Transverse colon (tissue), 4 donors: ENCODE data around the gene RAD54L2. TPM values are rescaled to one million over a fixed set of nuclear protein-coding genes. Genes with fewer than 3 reads are reported as not detected.
"Not testable (repeated sequence)": the region's sequence is repeated elsewhere in the genome, so short reads cannot be mapped to it uniquely, and the experiment has no call there.

Experiments used
- DNase-seq: peaks from one replicate; pipeline ENCODE4 v3.0.0-alpha.2; 2019
- H3K27ac ChIP-seq, 4 donors: fragments of 200-600 bp; sonication (generic); 2 replicates each; pipeline ENCODE4 v1.5.1; 2016 to 2018; ENCODE audit warnings: inconsistent platforms in 4 of 4
- H3K27me3 ChIP-seq: fragments of 200-600 bp; sonication (generic); 2 replicates; pipeline ENCODE4 v1.5.1; 2017; ENCODE audit warnings: inconsistent platforms
- H3K36me3 ChIP-seq, 4 donors: fragments of 200-600 bp; sonication (generic); 2 replicates each; pipeline ENCODE4 v1.5.1; 2017 to 2019; ENCODE audit warnings: inconsistent platforms in 4 of 4
- H3K4me1 ChIP-seq, 4 donors: fragments of 200-600 bp; sonication (generic); 2 replicates each; pipeline ENCODE4 v1.5.1; 2017 to 2020; ENCODE audit warnings: inconsistent platforms in 4 of 4
- H3K4me3 ChIP-seq, 4 donors: fragments of 200-600 bp; sonication (generic); 1 replicate in 1 of 4; 2 replicates in 3 of 4; pipeline versions ENCODE4 v1.5.1 to v1.6.1; 2017 to 2019; ENCODE audit warnings: inconsistent platforms in 4 of 4
- H3K9me3 ChIP-seq, 2 donors: fragments of 200-600 bp; sonication (generic); 2 replicates each; pipeline ENCODE4 v1.5.1; 2017 to 2019; ENCODE audit warnings: inconsistent platforms in 2 of 2
- CTCF ChIP-seq, 5 experiments: fragments of 200-600 bp in 3 of 5; fragments of 450-650 bp in 2 of 5; sonication (generic) in 3 of 5; IDR thresholded peaks; 1 replicate in 2 of 5; 2 replicates in 3 of 5; pipeline ENCODE4 v1.5.1; 2016 to 2017; ENCODE audit warnings: antibody characterized with exemption in 5 of 5, inconsistent platforms in 3 of 5, mild to moderate bottlenecking in 2 of 5, moderate library complexity in 1 of 5
- EP300 ChIP-seq: sonication (generic); formaldehyde crosslinking; IDR thresholded peaks from one replicate; pipeline ENCODE4 v1.6.1; 2017; ENCODE audit warnings: antibody characterized with exemption, low read depth
- POLR2A ChIP-seq: fragments of 450-650 bp; IDR thresholded peaks from one replicate; pipeline ENCODE4 v1.6.1; 2016; ENCODE audit warnings: antibody characterized with exemption, mild to moderate bottlenecking, moderate library complexity
- POLR2AphosphoS5 ChIP-seq, 3 donors: sonication (generic); formaldehyde crosslinking; IDR thresholded peaks; one replicate each; pipeline ENCODE4 v1.6.1; 2016; ENCODE audit warnings: antibody characterized with exemption in 3 of 3
- WGBS, 2 donors: methylation state at CpG; one replicate each; pipeline ENCODE4 v1.1.5; 2018; ENCODE audit warnings: low coverage in 1 of 2; 5-methylcytosine and 5-hydroxymethylcytosine counted together
- in situ Hi-C, 4 donors: fragments of 200-750 bp; cut with MboI; loops; one replicate each; pipeline versions ENCODE4 v1.15.0 to v1.15.1; 2017; ENCODE audit warnings: low sequenced_read_pairs in 3 of 4, low pct_ligation_motif_present in 1 of 4, low pct_unique_long_range_greater_than_20kb in 1 of 4
- intact Hi-C: fragments of 100-400 bp; cut with DNase I; formaldehyde crosslinking; loops from one replicate; pipeline ENCODE4 v1.15.1; 2023; ENCODE audit warnings: low total_unique reads
- total RNA-seq, 4 donors: library from RNA; depleted of rRNA; stranded (reverse); fragments of >200 nt; gene quantifications; one replicate each; pipeline ENCODE4 v1.1.0, GENCODE V29; 2016

Gene RAD54L2
- total RNA-seq, 4 donors from 2014 or later = 13.1 to 24.9 (median 18.2) TPM

- no peaks in the 10 kb centered on the region for H3K9me3 ChIP-seq
- H3K27ac ChIP-seq = peak overlapping the region; percentile 88 to 94 (median 90)
- DNase-seq = no peak
- H3K36me3 ChIP-seq = no peaks in the 10 kb centered on the region
- H3K27me3 ChIP-seq = no peaks in the 10 kb centered on the region
- intact Hi-C loops (no loop called here), in situ Hi-C loops (no loop called here)
- no peak for TF ChIP-seq POLR2AphosphoS5 (IDR thresholded peaks at IDR 0.05)
- TF ChIP-seq CTCF (IDR thresholded peaks at IDR 0.05) = no peak
- no peak for TF ChIP-seq EP300
- no peak for TF ChIP-seq POLR2A
- H3K4me1 ChIP-seq = peaks cover 14 to 20% (median 17%) of the 10 kb centered on the region in 4 donors
- 1 to 2% methylated on average over 6 to 7 of the region's 7 CpGs for WGBS, 2 donors
- H3K4me3 ChIP-seq = peak overlapping the region; percentile 42 to 96 (median 91)
These were observed 432 bp upstream of the RAD54L2 start for GRCh38 chr3:51538115-51538458.

- peak; percentile 9 for DNase-seq
- 0 to 5% methylated on average over 4 to 11 of the region's 11 CpGs for WGBS, 2 donors
- no peaks in the 10 kb centered on the region for H3K27me3 ChIP-seq
These were observed 897 bp downstream of the RAD54L2 start for GRCh38 chr3:51539291-51539941.

GRCh38 chr3:51542596-51542995, 4.1 kb downstream of the RAD54L2 start:
- DNase-seq, H3K27ac ChIP-seq, H3K9me3 ChIP-seq, H3K27me3 ChIP-seq, in situ Hi-C loops, H3K4me3 ChIP-seq, H3K36me3 ChIP-seq, intact Hi-C loops: not testable (repeated sequence)
- 83 to 94% methylated on average over 4 to 11 of the region's 11 CpGs for WGBS, 2 donors
- peaks cover 12 to 29% (median 19%) of the 10 kb centered on the region in 4 donors for H3K4me1 ChIP-seq

More at GRCh38 chr3:51539291-51539941, 897 bp downstream of the RAD54L2 start:
- H3K27ac ChIP-seq = peak overlapping the region; percentile 88 to 94 (median 90)
- in situ Hi-C loops (no loop called here), intact Hi-C loops (no loop called here)
- no peaks in the 10 kb centered on the region for H3K9me3 ChIP-seq
- H3K4me3 ChIP-seq = peak overlapping the region; percentile 84 to 96 (median 91)
- H3K36me3 ChIP-seq = no peaks in the 10 kb centered on the region
- TF ChIP-seq POLR2AphosphoS5 (IDR thresholded peaks at IDR 0.05) = no peak
- no peak for TF ChIP-seq POLR2A
- no peak for TF ChIP-seq CTCF (IDR thresholded peaks at IDR 0.05)
- TF ChIP-seq EP300 = no peak
- H3K4me1 ChIP-seq = peaks cover 14 to 20% (median 17%) of the 10 kb centered on the region in 4 donors

GRCh38 chr3:51544011-51544775, 5.7 kb downstream of the RAD54L2 start:
- Histone ChIP-seq H3K27me3 (no peaks in the 10 kb centered on the region), H3K27ac (no peak overlapping the region), H3K4me3 (no peak overlapping the region), H3K36me3 (no peaks in the 10 kb centered on the region), H3K9me3 (no peaks in the 10 kb centered on the region), H3K4me1 (peaks cover 7 to 24% (median 14%) of the 10 kb centered on the region in 4 donors)
- WGBS, 2 donors = 87 to 97% methylated on average over 3 of the region's 3 CpGs
- in situ Hi-C loops (no loop called here), intact Hi-C loops (no loop called here)
- TF ChIP-seq POLR2AphosphoS5 (IDR thresholded peaks at IDR 0.05) = no peak
- DNase-seq = no peak

- no peaks in the 10 kb centered on the region for H3K9me3 ChIP-seq
- no peak overlapping the region for H3K4me3 ChIP-seq
- peaks cover 0 to 11% (median 4%) of the 10 kb centered on the region in 4 donors for H3K4me1 ChIP-seq
- no peak for DNase-seq
- WGBS, 2 donors = 59 to 63% methylated on average over 3 to 6 of the region's 6 CpGs
- TF ChIP-seq POLR2A = no peak
- TF ChIP-seq EP300 = no peak
- TF ChIP-seq CTCF (IDR thresholded peaks at IDR 0.05) = no peak
- TF ChIP-seq POLR2AphosphoS5 (IDR thresholded peaks at IDR 0.05) = no peak
- in situ Hi-C loops (no loop called here), intact Hi-C loops (no loop called here)
- H3K27me3 ChIP-seq = no peaks in the 10 kb centered on the region
- no peak overlapping the region for H3K27ac ChIP-seq
- peaks cover 0 to 7% (median 0%) of the 10 kb centered on the region in 4 donors for H3K36me3 ChIP-seq
These were observed 8.8 kb downstream of the RAD54L2 start for GRCh38 chr3:51547274-51547673.
